ENCODE results near the gene ZMIZ1.

The ZMIZ1 gene

DNA sequence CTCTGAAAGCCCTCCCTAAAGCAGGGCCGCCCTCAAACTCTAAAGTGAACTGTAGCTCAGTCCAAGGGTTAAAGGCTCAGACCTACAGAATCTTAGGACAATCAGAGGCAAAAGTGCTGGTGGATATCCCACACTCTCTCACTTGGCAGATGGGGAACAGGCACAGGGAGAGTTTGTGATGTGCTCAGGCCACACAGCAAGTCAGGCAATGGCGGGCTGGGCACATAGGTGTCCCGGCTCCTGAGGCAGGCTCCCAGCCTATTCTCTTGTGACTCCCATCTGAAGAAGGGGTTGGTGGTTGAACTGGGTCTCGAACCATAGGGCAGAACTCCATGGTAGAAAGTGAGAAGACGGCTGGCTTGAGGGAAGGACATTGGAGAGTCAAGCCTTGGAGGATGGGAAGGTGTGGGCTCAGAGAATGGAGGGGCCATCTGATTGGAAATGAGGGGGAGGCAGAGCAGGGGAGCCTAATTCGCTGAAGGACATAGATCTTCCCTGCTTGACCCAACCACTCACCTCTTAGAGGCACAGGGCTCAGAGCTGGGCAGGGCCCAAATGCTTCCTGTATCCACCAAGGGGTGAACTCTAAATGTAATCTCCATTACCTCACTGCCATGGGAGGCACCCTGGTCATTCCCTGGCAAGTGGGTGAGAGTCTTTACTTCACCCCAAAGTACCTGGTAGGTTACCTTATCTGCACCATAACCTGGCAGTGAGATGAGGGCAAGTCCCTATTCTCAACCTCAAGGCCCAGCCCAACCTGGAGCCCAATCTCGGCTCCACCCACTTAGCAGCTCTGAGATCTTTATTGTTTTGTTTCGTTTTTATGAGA, 4.9 kb upstream of the ZMIZ1 start:
- no peak for DNase-seq (ENCODE audit: low read depth, low spot score)
- H3K27ac ChIP-seq = no peak overlapping the region

DNA sequence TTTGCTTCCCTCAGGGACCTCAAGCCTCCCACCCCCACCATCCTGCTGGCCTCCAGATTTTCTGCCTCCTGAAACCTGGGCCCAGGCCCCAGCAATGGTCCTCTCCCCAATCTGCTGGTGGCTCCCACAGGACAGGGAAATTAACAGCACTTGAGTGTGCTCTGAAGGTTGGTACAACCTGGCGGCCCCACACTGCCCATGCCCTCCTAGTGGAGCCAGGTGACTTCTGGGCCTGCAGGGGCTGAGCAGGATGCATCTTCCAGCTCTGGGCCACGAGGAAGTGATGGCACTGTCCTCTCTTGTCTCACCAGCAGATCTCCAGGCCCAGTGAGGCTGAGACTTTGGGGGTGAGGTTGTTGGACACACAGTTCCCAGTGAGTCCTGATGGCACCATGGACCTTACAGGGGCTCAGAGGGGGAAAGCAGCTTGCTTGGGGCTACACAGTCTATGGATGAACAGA, 3.6 kb upstream of the ZMIZ1 start:
- no peak overlapping the region for H3K27ac ChIP-seq
- no peak for DNase-seq (ENCODE audit: low read depth, low spot score)

- H3K27ac ChIP-seq = no peak overlapping the region
- DNase-seq (ENCODE audit: low read depth, low spot score) = no peak
These were observed 2.9 kb upstream of the ZMIZ1 start for GRCh38 chr10:79065853-79066252.

GRCh38 chr10:79066411-79067240, 2.1 kb upstream of the ZMIZ1 start:
- no peak for DNase-seq (ENCODE audit: low read depth, low spot score)
- no peak overlapping the region for H3K27ac ChIP-seq

GRCh38 chr10:79067241-79068202, 1.2 kb upstream of the ZMIZ1 start:
- peak; percentile 48 for DNase-seq (ENCODE audit: low read depth, low spot score)
- no peak overlapping the region for H3K27ac ChIP-seq

GRCh38 chr10:79068203-79068561, 584 bp upstream of the ZMIZ1 start:
- peak overlapping the region; percentile 90 for H3K27ac ChIP-seq

GRCh38 chr10:79069325-79070080, 737 bp downstream of the ZMIZ1 start:
- DNase-seq (ENCODE audit: low read depth, low spot score) = no peak
- peak overlapping the region; percentile 90 for H3K27ac ChIP-seq

More at GRCh38 chr10:79068203-79068561, 584 bp upstream of the ZMIZ1 start:
- DNase-seq (ENCODE audit: low read depth, low spot score) = no peak

- DNase-seq (ENCODE audit: low read depth, low spot score) = no peak
- H3K27ac ChIP-seq = peak overlapping the region; percentile 90
These were observed 1.4 kb downstream of the ZMIZ1 start for GRCh38 chr10:79070081-79070605.

DNA sequence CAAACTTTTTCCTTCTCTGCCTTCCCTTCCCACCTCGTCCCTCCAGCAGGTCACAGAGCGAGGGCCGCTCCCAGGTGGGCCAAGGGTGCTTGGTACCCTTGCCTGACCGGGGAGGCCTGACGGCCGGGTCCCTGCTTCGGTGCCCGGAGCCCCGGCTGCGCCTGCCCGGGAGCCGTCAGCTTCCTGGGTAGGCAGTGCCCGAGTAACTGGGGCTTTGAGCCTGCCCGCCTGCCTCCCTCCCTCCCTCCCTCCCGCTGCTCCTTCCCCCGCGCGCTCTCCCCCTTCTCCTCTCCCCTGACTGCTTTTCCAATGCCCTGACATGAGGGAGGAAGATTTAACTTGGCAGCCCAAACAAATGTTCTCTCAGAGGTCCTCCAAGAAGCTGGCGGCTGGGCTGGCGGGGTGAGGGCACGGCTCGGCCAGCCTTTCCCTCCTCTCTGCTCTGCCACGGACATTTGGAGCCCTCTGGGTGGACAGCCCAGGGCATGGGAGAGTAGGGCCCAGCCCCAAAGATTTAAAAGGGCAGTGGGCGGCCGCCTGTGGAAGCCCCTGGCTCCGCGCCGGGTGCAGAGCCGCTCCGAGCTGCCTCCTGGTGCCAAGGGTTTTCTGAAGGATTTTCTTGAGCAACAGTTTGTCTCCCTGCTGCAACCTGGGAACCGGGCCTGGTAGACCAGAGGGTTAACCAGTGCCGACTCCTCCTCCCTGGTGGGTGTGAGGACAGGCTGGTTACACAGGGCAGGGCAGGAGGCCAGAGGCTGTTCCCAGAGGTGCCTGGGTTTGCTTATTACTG, 2.0 kb downstream of the ZMIZ1 start:
- peak overlapping the region; percentile 90 for H3K27ac ChIP-seq
- peak; percentile 61 for DNase-seq (ENCODE audit: low read depth, low spot score)

- peak overlapping the region; percentile 90 for H3K27ac ChIP-seq
- no peak for DNase-seq (ENCODE audit: low read depth, low spot score)
These were observed 2.7 kb downstream of the ZMIZ1 start for GRCh38 chr10:79071396-79071923.

DNA sequence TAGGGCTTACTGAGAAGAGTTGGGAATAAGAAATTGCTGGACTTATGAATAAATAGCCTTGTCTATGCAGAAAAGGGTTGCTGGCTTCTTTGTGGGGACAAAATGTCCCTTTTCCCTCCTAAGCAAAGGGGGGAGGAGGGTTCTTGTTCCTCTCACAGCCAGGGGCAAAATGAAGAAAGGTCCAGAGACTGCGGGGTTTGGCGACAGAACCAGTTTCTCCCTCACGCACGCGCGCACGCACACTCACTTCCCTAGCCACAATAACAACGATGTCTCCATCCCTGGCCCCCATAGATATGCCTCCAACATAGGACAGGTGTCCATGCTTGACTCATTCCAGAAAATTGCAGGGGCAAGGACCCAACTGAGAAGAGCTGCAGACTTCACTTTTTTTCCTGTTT, 3.3 kb downstream of the ZMIZ1 start:
- no peak for DNase-seq (ENCODE audit: low read depth, low spot score)
- H3K27ac ChIP-seq = peak overlapping the region; percentile 90

- no peak for DNase-seq (ENCODE audit: low read depth, low spot score)
- H3K27ac ChIP-seq = no peak overlapping the region
These were observed 4.4 kb downstream of the ZMIZ1 start for GRCh38 chr10:79072994-79073645.

- no peak for DNase-seq (ENCODE audit: low read depth, low spot score)
- H3K27ac ChIP-seq = no peak overlapping the region
These were observed 5.1 kb downstream of the ZMIZ1 start for GRCh38 chr10:79073784-79074432.

DNA sequence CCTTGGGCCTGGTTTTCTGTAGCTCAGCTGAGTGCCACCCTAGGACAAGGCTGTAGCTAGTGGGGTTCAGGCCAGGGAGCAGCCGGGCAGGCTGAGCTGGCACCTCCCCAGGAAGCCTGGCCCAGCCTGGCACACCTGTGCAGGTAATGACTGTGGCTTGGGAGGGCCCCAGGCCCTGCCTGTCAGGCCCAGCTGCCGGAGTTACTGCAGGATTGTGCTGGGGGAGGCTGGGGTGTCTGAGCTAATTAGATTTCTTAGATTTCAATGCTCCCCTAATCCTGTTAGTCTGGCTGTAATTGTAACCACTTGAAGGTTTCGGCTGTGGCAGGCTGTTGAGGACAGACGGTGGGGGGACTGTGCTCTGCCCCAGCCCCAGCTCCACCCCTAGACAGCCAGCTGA, 6.0 kb downstream of the ZMIZ1 start:
- DNase-seq (ENCODE audit: low read depth, low spot score) = no peak
- no peak overlapping the region for H3K27ac ChIP-seq

- no peak for DNase-seq (ENCODE audit: low read depth, low spot score)
- H3K27ac ChIP-seq = no peak overlapping the region
These were observed 6.7 kb downstream of the ZMIZ1 start for GRCh38 chr10:79075418-79075817.

GRCh38 chr10:79077488-79078173, 8.9 kb downstream of the ZMIZ1 start:
- no peak overlapping the region for H3K27ac ChIP-seq
- no peak for DNase-seq (ENCODE audit: low read depth, low spot score)
